Naive thymus-derived CD4-positive, alpha-beta T cell (primary cell): ENCODE data around the gene HOATZ. TPM values are rescaled to one million over a fixed set of nuclear protein-coding genes. Genes with fewer than 3 reads are reported as not detected.

Source experiments
- ATAC-seq: fragments of 150-1000 bp; cut with Tn5 transposase; 2 replicates; pipeline ENCODE4 v1.10.0; 2021; ENCODE audit warnings: mild to moderate bottlenecking, moderate library complexity
- CTCF ChIA-PET: fragments of 350-600 bp; sonication (Branson Sonifier 250); formaldehyde crosslinking; loops from one replicate; lab custom pipeline; 2021; ENCODE audit warnings: antibody characterized with exemption; lab: Charles Lee
- POLR2A ChIA-PET: fragments of 350-600 bp; sonication (Branson Sonifier 250); formaldehyde crosslinking; loops from one replicate; lab custom pipeline; 2021; ENCODE audit warnings: antibody characterized with exemption, inconsistent platforms; lab: Charles Lee
- DNase-seq, 9 donors: peaks; one replicate each; pipeline versions ENCODE4 v3.0.0 to v3.0.0-alpha.2; 2020 to 2022; ENCODE audit warnings: mixed read lengths in 1 of 9
- H3K27ac ChIP-seq: one replicate; pipeline ENCODE4 v1.7.0; 2013; ENCODE audit warnings: mild to moderate bottlenecking, low read depth, low read length, moderate library complexity
- H3K27me3 ChIP-seq, 2 donors: one replicate each; pipeline ENCODE4 v1.7.0; 2013; ENCODE audit warnings: low read length in 2 of 2, mild to moderate bottlenecking in 2 of 2, moderate library complexity in 2 of 2; ENCODE audit not compliant: control insufficient read depth in 2 of 2, insufficient read depth in 2 of 2
- H3K36me3 ChIP-seq, 3 experiments: 1 replicate in 2 of 3; 2 replicates in 1 of 3; pipeline ENCODE4 v1.7.0; 2013; ENCODE audit warnings: low read length in 3 of 3, mild to moderate bottlenecking in 3 of 3, moderate library complexity in 1 of 3; ENCODE audit not compliant: insufficient read depth in 3 of 3, control insufficient read depth in 2 of 3
- H3K4me1 ChIP-seq, 2 donors: one replicate each; pipeline ENCODE4 v1.7.0; 2013; ENCODE audit warnings: low read length in 2 of 2, mild to moderate bottlenecking in 2 of 2, moderate library complexity in 1 of 2; ENCODE audit not compliant: control insufficient read depth in 2 of 2, insufficient read depth in 2 of 2
- H3K4me3 ChIP-seq: 2 replicates; pipeline ENCODE4 v1.7.0; 2013; ENCODE audit warnings: mild to moderate bottlenecking, low read length
- H3K9me3 ChIP-seq, 3 experiments: 1 replicate in 2 of 3; 2 replicates in 1 of 3; pipeline ENCODE4 v1.7.0; 2013; ENCODE audit warnings: low read length in 3 of 3; ENCODE audit not compliant: control insufficient read depth in 2 of 3
- H3K27ac Mint-ChIP-seq, 9 donors: one replicate each; pipeline ENCODE4 v1.8.0; 2020 to 2022; ENCODE audit warnings: mixed read lengths in 9 of 9, mild to moderate bottlenecking in 8 of 9, moderate library complexity in 5 of 9, inconsistent platforms in 2 of 9
- H3K27me3 Mint-ChIP-seq, 5 donors: one replicate each; pipeline ENCODE4 v1.8.0; 2021 to 2022; ENCODE audit warnings: mixed read lengths in 5 of 5, mild to moderate bottlenecking in 1 of 5
- H3K36me3 Mint-ChIP-seq, 5 donors: one replicate each; pipeline ENCODE4 v1.8.0; 2020 to 2022; ENCODE audit warnings: mixed read lengths in 5 of 5, mild to moderate bottlenecking in 3 of 5, inconsistent platforms in 1 of 5
- H3K4me1 Mint-ChIP-seq, 7 donors: one replicate each; pipeline ENCODE4 v1.8.0; 2020 to 2022; ENCODE audit warnings: mixed read lengths in 7 of 7, mild to moderate bottlenecking in 3 of 7, inconsistent platforms in 1 of 7
- H3K4me3 Mint-ChIP-seq, 10 donors: one replicate each; pipeline ENCODE4 v1.8.0; 2020 to 2022; ENCODE audit warnings: mild to moderate bottlenecking in 10 of 10, mixed read lengths in 10 of 10, moderate library complexity in 6 of 10, inconsistent platforms in 2 of 10
- H3K9me3 Mint-ChIP-seq, 11 donors: one replicate each; pipeline ENCODE4 v1.8.0; 2020 to 2022; ENCODE audit warnings: mixed read lengths in 11 of 11, mild to moderate bottlenecking in 4 of 11, inconsistent platforms in 1 of 11, moderate library complexity in 1 of 11
- intact Hi-C, 2 donors: fragments of 100-400 bp; cut with micrococcal nuclease; formaldehyde crosslinking; loops; one replicate each; pipeline ENCODE4 v1.15.1; 2023
- polyA plus RNA-seq, 2 donors: library from polyadenylated mRNA; unstranded; fragments of 300-500 nt; fragmentation: Illumina TruSeq; gene quantifications; one replicate each; pipeline ENCODE4 v1.2.3, GENCODE V29; 2021
- total RNA-seq, 6 experiments: library from RNA in 5 of 6; stranded (reverse) in 5 of 6; gene quantifications; 1 replicate in 5 of 6; 2 replicates in 1 of 6; pipeline ENCODE4 v1.2.3 and lab custom pipeline; 2021 to 2026

The HOATZ gene
- total and polyA plus RNA-seq, 7 experiments from 2014 or later = not detected

DNA sequence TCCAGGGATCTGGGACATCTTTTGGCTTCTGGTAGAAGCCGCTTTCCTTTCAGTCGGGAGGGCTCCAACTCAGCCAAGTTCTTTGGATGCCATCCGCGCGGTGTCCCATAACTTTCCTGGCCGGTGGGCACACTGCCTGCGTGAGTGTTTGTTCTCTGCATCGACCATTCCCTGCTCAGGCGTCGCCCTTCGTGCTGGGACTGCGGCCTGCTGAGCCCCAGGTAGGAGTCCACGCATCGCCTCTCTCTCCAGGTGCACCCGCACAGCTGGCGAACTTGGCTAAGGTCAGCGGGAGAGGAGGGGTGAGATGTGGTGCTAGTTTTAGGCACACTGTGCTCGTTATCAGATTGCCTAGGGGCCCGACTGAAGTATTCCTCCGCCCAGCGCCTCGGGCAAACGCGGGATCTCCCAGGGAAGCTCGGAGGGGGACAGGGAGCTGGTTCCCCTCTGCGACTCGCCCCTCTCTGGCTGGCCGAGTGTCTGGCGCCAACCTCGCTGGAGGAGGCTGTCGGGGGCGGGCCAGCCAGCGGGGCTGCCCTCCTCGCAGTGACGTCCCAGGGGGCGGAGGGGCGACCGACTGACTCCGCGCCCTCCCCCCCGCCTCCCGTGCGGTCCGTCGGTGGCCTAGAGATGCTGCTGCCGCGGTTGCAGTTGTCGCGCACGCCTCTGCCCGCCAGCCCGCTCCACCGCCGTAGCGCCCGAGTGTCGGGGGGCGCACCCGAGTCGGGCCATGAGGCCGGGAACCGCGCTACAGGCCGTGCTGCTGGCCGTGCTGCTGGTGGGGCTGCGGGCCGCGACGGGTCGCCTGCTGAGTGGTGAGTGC lies 25.7 kb downstream of the HOATZ start, which contains the start of gene LAYN:
Gene LAYN, plus strand, starts transcription at position 607 of the 823 bp plus-strand sequence. Its CDS starts 124 bp downstream, at position 731.
- CTCF ChIA-PET = no interaction called here
- peaks cover 0 to 4% (median 0%) of the 10 kb centered on the region in 11 donors for H3K9me3 Mint-ChIP-seq

DNA sequence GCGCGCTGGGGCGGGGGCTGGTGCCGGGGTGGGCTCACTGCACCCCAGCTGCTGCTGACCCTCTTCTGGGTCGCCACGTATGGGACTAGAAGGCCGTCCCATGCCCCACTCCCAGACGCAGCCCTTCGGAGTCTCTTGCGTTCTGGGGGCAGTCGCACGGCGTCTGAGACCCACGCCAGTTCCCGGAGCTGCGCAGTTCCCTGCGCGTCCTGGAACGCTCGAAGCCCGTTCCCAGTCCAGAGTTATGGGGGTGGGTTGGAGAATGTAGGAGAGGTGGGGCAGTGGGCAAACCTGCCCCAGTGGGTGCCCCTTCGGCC lies 26.3 kb downstream of the HOATZ start:
- peaks cover 14 to 38% (median 30%) of the 10 kb centered on the region in 7 donors for H3K4me1 Mint-ChIP-seq
- intact Hi-C loops = loop anchor here (1.0 to 2.0 kb wide), 2 partner anchors 28 kb away; partner anchors contain the start of gene BTG4 (in 1 of the 2)

More for the DNA sequence above, 25.7 kb downstream of the HOATZ start, which contains the start of gene LAYN:
- no peaks in the 10 kb centered on the region for H3K36me3 ChIP-seq
- H3K4me1 ChIP-seq = peaks cover 4 to 20% of the 10 kb centered on the region in 2 donors
- ATAC-seq (peak; percentile 49), DNase-seq (peak in 7 of 9 donors; percentile 16 to 40 (median 22))
- H3K27ac ChIP-seq = no peak within 1 kb of the TSS
- peak within 1 kb of the TSS; percentile 74 to 88 (median 82) for H3K4me3 Mint-ChIP-seq
- peaks cover 42 to 81% (median 60%) of the 10 kb centered on the region in 5 donors for H3K27me3 Mint-ChIP-seq
- peak within 1 kb of the TSS; percentile 9 to 85 (median 54) for H3K27ac Mint-ChIP-seq
- peaks cover 0 to 3% (median 0%) of the 10 kb centered on the region in 5 donors for H3K36me3 Mint-ChIP-seq
- intact Hi-C loops = loop anchor here in 1 of 2 donors (2.0 kb wide), 1 partner anchor 28 kb away; the partner anchor contains the start of gene BTG4
- H3K4me3 ChIP-seq = peak within 1 kb of the TSS; percentile 31
- POLR2A ChIA-PET = no interaction called here
- peaks cover 3 to 4% of the 10 kb centered on the region in 2 donors for H3K27me3 ChIP-seq
- H3K4me1 Mint-ChIP-seq = peaks cover 14 to 38% (median 30%) of the 10 kb centered on the region in 7 donors
- no peaks in the 10 kb centered on the region for H3K9me3 ChIP-seq

DNA sequence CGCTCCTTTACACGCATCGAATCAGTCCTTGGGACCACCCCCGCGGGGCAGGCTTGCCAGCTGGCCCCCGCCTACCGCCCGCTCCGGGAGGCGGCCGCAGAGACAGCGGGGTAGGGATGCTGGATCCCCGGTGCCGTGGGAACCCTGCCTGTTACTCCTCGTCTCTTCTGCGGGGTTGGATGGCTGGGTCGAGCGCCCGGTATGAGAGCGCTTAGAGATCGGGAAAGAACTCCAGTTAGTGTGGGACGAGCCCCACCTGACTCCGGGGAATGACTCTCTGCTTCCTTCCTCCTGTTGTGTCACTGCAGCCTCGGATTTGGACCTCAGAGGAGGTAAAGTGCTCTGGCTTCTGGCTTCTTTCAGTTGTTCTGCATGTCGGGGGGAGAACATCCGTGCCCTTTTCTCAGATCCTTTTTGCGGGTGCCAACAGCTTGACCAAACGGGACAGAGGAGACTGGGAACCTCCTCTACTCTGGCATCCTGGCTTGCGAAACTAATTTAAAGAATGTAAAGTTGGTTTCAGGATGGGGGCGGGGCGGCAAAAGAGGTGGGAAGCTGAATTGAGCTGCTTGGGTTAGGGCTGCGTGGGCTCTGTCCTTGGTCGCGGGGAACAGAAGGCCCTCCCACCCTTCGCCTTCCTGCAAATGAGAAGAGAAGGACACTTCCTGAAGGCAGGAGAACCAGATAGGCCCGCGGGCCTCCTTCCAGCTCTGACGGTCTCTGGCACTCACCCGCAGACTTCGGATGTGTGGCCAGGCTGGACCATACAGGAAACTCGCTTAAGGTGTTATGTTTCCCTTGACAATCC lies 26.9 kb downstream of the HOATZ start:
- Mint-ChIP-seq H3K4me1 (peaks cover 14 to 38% (median 30%) of the 10 kb centered on the region in 7 donors), H3K27me3 (peaks cover 41 to 82% (median 48%) of the 10 kb centered on the region in 5 donors), H3K4me3 (peak overlapping the region; percentile 74 to 88 (median 82)), H3K27ac (peak overlapping the region in 6 of 9 donors; percentile 9 to 66 (median 42)), H3K36me3 (peaks cover 0 to 3% (median 0%) of the 10 kb centered on the region in 5 donors), H3K9me3 (peaks cover 0 to 4% (median 0%) of the 10 kb centered on the region in 11 donors)
- peak in 1 of 9 donors; percentile 4 for DNase-seq
- ChIA-PET CTCF (no interaction called here), POLR2A (interaction anchor here (0.6 kb wide), 1 partner anchor 313 kb away, joined by 3 read pairs; no protein-coding TSS in a partner anchor)
- Histone ChIP-seq H3K9me3 (no peaks in the 10 kb centered on the region), H3K27me3 (peaks cover 3 to 4% of the 10 kb centered on the region in 2 donors), H3K4me1 (peaks cover 4 to 20% of the 10 kb centered on the region in 2 donors), H3K36me3 (no peaks in the 10 kb centered on the region), H3K4me3 (peak overlapping the region; percentile 31), H3K27ac (no peak overlapping the region)
- intact Hi-C loops = loop anchor here (1.0 to 2.0 kb wide), 2 partner anchors 28 to 29 kb away; partner anchors contain the start of gene BTG4 (in 1 of the 2)
- ATAC-seq = peak; percentile 10

More for the DNA sequence above, 26.3 kb downstream of the HOATZ start:
- ATAC-seq (no peak), DNase-seq (peak in 1 of 9 donors; percentile 11)
- Mint-ChIP-seq H3K36me3 (peaks cover 0 to 3% (median 0%) of the 10 kb centered on the region in 5 donors), H3K9me3 (peaks cover 0 to 4% (median 0%) of the 10 kb centered on the region in 11 donors), H3K4me3 (peak overlapping the region in 9 of 10 donors; percentile 22 to 88 (median 82)), H3K27ac (peak overlapping the region in 1 of 9 donors; percentile 30), H3K27me3 (peaks cover 42 to 81% (median 54%) of the 10 kb centered on the region in 5 donors)
- H3K36me3 ChIP-seq = no peaks in the 10 kb centered on the region
- H3K27me3 ChIP-seq = peaks cover 3 to 4% of the 10 kb centered on the region in 2 donors
- peak overlapping the region; percentile 31 for H3K4me3 ChIP-seq
- no peak overlapping the region for H3K27ac ChIP-seq
- H3K9me3 ChIP-seq = no peaks in the 10 kb centered on the region
- peaks cover 4 to 20% of the 10 kb centered on the region in 2 donors for H3K4me1 ChIP-seq
- ChIA-PET CTCF (no interaction called here), POLR2A (no interaction called here)

DNA sequence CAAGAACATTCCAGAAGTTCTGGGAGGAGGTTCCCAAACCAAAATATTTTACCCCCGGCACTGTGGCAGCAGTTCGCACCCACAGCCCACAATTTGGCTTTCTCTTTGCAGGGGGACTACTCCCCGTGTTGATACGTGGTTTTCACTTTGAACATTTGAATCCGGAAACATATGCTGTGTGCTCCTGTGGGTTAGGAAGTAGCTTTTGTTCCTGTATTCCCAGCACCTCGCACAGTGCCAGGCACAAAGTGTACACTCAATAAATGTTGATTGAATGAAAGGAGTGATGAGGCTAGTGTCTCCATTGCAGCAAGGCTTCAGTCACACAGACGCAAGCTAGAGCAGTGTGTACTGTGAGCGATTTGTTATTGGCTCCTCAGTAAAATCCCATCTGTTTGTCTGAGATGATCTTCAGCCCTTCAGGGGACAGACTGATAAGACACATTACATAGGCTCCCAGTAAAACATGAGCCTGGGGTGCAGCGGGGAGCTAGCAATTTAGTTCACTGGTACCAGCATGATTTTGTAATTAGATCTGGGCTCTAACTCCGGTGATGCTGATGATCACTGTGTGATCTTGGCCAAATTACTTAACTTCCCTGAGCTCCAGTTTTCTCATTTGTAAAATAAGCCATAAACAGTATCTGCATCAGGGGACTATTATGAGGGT lies 28.2 kb downstream of the HOATZ start:
- H3K27ac Mint-ChIP-seq = peak overlapping the region in 1 of 9 donors; percentile 53
- Histone ChIP-seq H3K4me3 (no peak overlapping the region), H3K4me1 (peaks cover 4 to 20% of the 10 kb centered on the region in 2 donors), H3K27me3 (peaks cover 3 to 4% of the 10 kb centered on the region in 2 donors), H3K9me3 (no peaks in the 10 kb centered on the region), H3K27ac (no peak overlapping the region), H3K36me3 (no peaks in the 10 kb centered on the region)
- peak overlapping the region in 8 of 10 donors; percentile 22 to 88 (median 56) for H3K4me3 Mint-ChIP-seq
- peak in 1 of 9 donors; percentile 2 for DNase-seq
- ChIA-PET CTCF (no interaction called here), POLR2A (no interaction called here)
- H3K27me3 Mint-ChIP-seq = peaks cover 28 to 79% (median 36%) of the 10 kb centered on the region in 5 donors
- intact Hi-C loops = no loop called here
- peaks cover 0 to 4% (median 0%) of the 10 kb centered on the region in 11 donors for H3K9me3 Mint-ChIP-seq
- peaks cover 14 to 38% (median 30%) of the 10 kb centered on the region in 7 donors for H3K4me1 Mint-ChIP-seq
- peaks cover 0 to 5% (median 0%) of the 10 kb centered on the region in 5 donors for H3K36me3 Mint-ChIP-seq
- peak; percentile 24 for ATAC-seq

DNA sequence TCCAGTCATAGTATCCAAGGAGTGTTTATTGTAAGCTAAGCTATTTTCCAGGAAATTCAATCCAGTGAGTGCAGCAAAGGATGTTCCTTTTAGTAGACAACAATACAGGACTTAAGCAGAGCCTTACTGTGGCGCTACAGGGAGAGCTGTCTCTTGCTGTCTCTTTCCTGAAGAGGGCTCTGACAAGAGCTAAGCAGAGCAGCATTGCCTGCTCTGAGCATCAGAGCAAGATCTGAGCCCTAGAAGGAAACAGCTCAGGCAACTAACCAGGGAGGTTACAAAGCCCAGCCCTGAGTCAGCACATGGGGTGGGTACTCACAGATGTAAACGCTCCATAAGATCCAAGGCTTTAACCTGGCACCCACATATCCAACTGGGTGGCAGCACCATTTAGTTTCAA lies 33.9 kb downstream of the HOATZ start:
- ATAC-seq (no peak), DNase-seq (no peak)
- peaks cover 0 to 1% (median 0%) of the 10 kb centered on the region in 5 donors for H3K36me3 Mint-ChIP-seq
- H3K4me1 Mint-ChIP-seq = no peaks in the 10 kb centered on the region
- ChIA-PET POLR2A (no interaction called here), CTCF (no interaction called here)
- no peak overlapping the region for H3K4me3 Mint-ChIP-seq
- Histone ChIP-seq H3K4me3 (no peak overlapping the region), H3K27ac (no peak overlapping the region), H3K27me3 (no peaks in the 10 kb centered on the region), H3K36me3 (no peaks in the 10 kb centered on the region), H3K4me1 (no peaks in the 10 kb centered on the region), H3K9me3 (no peaks in the 10 kb centered on the region)
- no peak overlapping the region for H3K27ac Mint-ChIP-seq
- intact Hi-C loops = no loop called here
- H3K9me3 Mint-ChIP-seq = no peaks in the 10 kb centered on the region
- peaks cover 5 to 47% (median 21%) of the 10 kb centered on the region in 5 donors for H3K27me3 Mint-ChIP-seq
